GM12874 (cell line): ENCODE results near the gene CDK8.

Experiments
- TF ChIP-seq, protein P1 (sequence below): IDR thresholded peaks from 2 replicates; pipeline ENCODE4 v1.5.1; 2011; ENCODE audit warnings: low read depth, mild to moderate bottlenecking, control low read depth, low read length, moderate library complexity; ENCODE audit not compliant: insufficient read depth

The CDK8 gene

DNA sequence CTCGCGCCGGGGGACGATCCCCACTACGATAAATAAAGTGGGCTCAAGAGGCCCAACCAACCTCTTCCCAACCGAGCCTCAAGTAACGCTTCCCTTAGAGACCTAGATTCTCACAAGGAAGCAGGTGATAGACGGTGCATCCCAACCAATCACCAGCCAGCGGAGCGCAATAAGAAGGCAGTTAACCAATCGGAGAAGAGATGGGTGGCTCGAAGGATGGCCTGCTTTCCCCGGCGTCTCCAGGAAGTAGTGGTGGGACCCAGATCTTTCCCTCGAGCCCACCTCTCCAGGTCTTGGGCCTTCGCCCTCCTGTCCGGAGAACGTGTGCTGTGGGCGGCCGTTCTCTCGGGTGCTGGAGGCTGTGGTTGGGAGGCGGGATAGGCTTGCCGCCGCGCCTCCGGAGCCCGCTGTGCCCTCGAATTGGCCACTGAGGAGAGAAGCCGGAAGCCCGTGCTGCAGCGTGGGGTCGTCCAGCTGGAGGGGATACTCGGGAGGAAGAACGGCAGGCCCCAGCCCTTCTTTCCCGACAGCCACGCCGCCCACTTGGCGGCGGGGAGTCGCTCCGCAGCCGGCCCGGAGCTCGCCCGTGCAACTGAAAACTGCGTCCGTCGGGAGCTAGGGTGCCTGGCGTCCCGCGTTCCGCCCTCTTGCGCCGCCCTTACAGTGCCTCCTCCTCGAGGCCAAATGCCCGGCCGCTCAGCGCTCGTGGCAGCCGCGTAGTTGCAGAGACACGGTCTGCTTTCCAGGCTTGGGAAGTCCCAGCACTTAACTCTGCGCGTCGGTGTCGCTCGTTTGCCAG lies 32.0 kb upstream of the CDK8 start, which contains the start of gene RNF6:
TSS of gene RNF6 (minus strand) at position 594 of the 799 bp plus-strand sequence. CDS start 2,665 bp downstream, outside the sequence.
- TF ChIP-seq, protein P1, sequence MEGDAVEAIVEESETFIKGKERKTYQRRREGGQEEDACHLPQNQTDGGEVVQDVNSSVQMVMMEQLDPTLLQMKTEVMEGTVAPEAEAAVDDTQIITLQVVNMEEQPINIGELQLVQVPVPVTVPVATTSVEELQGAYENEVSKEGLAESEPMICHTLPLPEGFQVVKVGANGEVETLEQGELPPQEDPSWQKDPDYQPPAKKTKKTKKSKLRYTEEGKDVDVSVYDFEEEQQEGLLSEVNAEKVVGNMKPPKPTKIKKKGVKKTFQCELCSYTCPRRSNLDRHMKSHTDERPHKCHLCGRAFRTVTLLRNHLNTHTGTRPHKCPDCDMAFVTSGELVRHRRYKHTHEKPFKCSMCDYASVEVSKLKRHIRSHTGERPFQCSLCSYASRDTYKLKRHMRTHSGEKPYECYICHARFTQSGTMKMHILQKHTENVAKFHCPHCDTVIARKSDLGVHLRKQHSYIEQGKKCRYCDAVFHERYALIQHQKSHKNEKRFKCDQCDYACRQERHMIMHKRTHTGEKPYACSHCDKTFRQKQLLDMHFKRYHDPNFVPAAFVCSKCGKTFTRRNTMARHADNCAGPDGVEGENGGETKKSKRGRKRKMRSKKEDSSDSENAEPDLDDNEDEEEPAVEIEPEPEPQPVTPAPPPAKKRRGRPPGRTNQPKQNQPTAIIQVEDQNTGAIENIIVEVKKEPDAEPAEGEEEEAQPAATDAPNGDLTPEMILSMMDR, result no peak

DNA sequence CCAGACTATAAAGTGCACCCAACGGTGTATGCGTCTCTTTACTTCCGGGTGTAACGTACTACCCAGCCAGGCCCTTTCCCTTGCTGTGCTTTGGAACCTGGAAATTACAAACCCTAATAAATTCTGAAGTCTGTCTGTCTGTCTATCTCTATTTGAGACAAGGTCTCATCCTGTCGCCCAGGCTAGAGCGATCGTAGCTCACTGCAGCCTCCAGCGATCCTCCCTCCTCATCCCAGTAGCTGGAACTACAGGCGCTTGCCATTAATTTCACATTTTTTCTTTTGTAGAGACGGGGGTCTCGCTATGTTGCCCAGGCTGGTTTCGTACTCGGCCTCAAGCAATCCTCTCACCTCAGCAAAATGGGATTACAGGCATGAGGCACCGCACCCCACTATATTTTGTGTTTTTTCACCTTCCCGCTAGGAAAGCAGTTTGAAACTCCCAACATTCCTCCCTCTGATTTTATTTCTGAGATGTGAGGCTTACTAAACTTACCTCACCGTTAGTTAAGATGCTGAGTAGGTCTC lies 31.3 kb upstream of the CDK8 start:
- TF ChIP-seq, protein P1, result no peak

DNA sequence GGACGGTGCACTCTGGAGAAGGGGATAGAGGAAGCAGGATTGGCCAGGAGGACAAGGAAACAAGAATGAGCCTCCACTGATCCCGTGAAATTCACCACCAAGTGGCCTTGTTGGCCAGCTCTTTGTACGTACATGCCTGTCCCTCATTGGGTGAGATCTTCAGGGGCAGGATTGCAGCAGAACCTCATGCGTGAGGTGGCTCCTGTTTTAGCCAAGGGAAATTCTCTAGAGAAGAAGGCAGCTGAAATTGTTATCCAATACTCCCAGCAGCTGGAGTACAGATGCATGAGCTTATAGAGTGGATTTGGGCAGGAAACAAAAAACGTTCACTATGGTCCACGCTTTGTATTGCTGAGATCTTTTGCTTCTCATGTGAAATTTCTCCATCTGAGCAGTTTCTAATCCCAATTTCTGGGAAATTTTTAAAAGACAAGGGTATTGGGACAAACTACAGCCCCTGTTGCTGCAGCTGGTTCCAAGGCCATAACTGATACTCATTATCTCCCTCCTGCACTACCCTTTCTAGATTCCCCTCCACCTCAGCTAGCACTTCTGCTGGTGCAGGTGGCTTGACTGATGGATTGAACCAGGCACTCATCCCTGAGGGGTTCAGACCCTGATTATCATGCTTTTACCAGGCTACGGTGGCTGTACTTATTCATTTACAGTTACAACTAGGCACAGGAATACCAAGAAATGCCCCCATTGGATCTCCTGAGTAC lies 27.9 kb upstream of the CDK8 start:
- TF ChIP-seq, protein P1, result no peak

DNA sequence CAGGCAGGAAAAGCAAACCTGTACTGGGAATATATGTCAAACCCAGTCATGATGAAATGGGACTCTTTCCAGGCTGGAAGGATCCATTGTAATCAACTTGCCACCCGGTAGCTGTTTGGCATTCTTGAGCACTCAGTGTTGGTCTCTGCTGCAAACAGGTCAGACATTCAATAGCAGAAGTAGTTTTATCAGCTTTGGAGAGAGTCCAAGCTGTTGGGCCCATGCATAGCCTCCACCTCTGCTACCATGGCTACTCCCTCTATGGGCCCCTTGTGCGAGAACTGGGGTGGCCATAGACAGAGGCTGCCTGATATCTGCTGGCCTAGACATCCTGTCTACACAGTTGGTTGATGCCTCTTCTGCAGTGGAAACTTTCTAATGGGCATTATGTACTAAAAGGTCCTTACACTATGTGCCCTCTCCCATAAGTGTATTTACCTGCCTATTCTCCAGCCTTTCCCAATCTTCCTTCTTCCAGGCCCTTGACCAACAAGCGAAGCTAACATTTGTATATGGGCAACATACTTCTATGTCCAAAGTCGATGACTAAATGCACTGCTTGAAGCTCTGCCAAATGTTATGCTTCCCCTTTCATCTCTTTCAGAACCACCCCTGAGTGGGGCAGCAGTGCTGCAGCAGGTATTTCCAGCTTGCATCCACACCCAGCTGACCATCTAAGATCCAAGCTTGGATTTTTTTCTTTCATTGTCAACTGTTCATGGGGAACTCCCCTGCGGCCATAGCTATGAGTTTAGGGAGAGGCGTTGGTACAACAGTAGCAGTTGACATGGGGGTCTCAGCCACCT lies 26.6 kb upstream of the CDK8 start:
- TF ChIP-seq, protein P1, result no peak

DNA sequence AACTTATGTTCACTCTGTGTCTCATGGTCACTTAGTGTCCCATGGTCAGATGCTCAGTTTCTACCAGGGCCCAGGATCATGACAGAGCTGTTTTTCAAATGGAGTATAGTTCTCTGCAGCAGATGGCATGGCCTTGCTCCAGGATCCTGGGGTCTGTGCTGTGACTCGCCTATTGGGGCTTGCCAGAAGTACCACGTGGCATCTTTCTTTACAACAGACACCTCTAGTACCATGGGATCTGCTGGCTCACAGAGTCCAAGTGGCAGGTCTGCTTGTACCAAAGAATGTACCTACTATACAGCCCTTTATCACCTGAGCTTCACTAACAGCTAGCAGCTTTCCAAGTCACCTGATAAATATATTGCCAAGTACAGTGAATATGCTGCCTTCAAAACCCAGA lies 25.8 kb upstream of the CDK8 start:
- TF ChIP-seq, protein P1, result no peak

DNA sequence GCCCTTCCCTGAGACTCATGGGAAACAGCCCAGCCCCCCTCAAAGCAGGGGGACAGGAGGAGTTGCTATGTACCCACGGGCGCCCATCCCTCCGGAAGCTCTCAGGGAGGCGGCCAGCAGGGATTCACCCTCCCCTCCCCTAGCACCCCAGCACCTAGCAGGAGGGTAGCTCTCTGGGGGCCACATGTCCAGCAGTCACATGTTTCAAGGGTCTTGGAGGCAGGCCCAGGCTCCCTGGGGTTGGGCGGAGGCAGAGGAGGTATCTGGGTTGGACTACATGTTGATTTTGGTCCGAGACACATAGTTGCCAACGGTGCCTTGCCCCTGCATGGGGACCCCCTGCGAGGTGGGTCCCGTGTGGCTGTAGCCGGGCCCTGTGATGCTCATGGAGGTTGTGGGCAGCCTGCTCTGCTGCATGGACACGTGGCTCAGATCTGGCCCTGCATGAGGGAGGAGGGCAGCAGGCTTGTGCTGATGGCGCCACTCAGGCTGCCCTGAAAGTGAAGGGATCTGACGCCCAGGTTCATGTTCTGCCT lies 24.8 kb upstream of the CDK8 start:
- TF ChIP-seq, protein P1, result no peak

DNA sequence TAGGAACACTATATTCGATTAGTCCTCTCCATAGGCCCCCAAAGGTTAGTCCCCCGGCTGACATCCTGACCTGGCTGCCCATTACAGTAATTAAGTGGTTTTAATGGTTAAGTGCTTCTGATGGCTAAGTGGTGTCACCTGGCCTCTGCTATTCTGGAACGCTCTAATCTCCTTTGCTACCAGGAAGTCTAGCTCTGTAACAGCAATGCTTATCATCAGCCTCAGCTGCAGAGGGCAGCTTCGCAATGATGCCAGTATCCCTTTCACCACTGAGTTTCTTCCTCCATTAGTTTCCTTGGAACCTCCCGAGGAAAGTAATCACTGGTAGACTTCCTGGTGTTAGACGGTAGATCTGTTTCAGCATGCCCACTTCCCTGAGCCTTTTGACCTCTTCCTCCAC lies 23.2 kb upstream of the CDK8 start:
- TF ChIP-seq, protein P1, result no peak
